Peyer's patch (tissue), 4 donors: ENCODE results near the gene LMNTD1.

Source experiments
- CTCF ChIP-seq, 6 experiments: fragments of 450-650 bp in 4 of 6; fragments of 200-600 bp in 2 of 6; sonication (generic) in 1 of 6; IDR thresholded peaks; one replicate each; pipeline ENCODE4 v1.5.1; 2017 to 2019; ENCODE audit warnings: antibody characterized with exemption in 6 of 6, mild to moderate bottlenecking in 3 of 6, moderate library complexity in 1 of 6
- POLR2A ChIP-seq, 2 donors: fragments of 450-650 bp; IDR thresholded peaks; one replicate each; pipeline ENCODE4 v1.5.1; 2017; ENCODE audit warnings: antibody characterized with exemption in 2 of 2, mild to moderate bottlenecking in 2 of 2, moderate library complexity in 2 of 2

- TF ChIP-seq CTCF (IDR thresholded peaks at IDR 0.05), result no peak
- TF ChIP-seq POLR2A (IDR thresholded peaks at IDR 0.05), result no peak
Measured at GRCh38 chr12:25526778-25527177, 26.3 kb downstream of the LMNTD1 start.
